HG03280 (cell line): ENCODE measurements around the gene ALDH16A1.

Experiments
- ATAC-seq: cut with Tn5 transposase; IDR thresholded peaks from one replicate; pipeline ENCODE4 v1.9.1; 2021; ENCODE audit warnings: mild to moderate bottlenecking, moderate library complexity; ENCODE audit not compliant: unreplicated experiment

ALDH16A1 gene

GRCh38 chr19:49487277-49488045, 34.4 kb downstream of the ALDH16A1 start, which contains the start of gene RPL13A:
TSS of gene RPL13A (plus strand) at chr19:49487608. CDS start at chr19:49487630, 22 bp downstream.
- peak; percentile 89 for ATAC-seq

- ATAC-seq: no peak
These were observed 35.2 kb downstream of the ALDH16A1 start for GRCh38 chr19:49488046-49488862.

GRCh38 chr19:49488863-49489537, 36.0 kb downstream of the ALDH16A1 start:
- ATAC-seq: no peak

GRCh38 chr19:49489601-49490167, 36.7 kb downstream of the ALDH16A1 start:
- no peak for ATAC-seq

- ATAC-seq: no peak
These were observed 37.4 kb downstream of the ALDH16A1 start for GRCh38 chr19:49490287-49491029.

GRCh38 chr19:49491030-49491803, 38.2 kb downstream of the ALDH16A1 start:
- ATAC-seq: no peak

GRCh38 chr19:49491804-49492572, 39.0 kb downstream of the ALDH16A1 start:
- ATAC-seq: no peak

GRCh38 chr19:49492573-49493405, 39.8 kb downstream of the ALDH16A1 start:
- no peak for ATAC-seq

- ATAC-seq: no peak
These were observed 43.6 kb downstream of the ALDH16A1 start for GRCh38 chr19:49496574-49497008.

- ATAC-seq: no peak
These were observed 44.2 kb downstream of the ALDH16A1 start for GRCh38 chr19:49497047-49497788.

- no peak for ATAC-seq
These were observed 44.7 kb downstream of the ALDH16A1 start for GRCh38 chr19:49497789-49498103.

GRCh38 chr19:49498475-49498874, 45.5 kb downstream of the ALDH16A1 start:
- ATAC-seq: no peak

- no peak for ATAC-seq
These were observed 46.1 kb downstream of the ALDH16A1 start for GRCh38 chr19:49499030-49499670.

GRCh38 chr19:49502866-49503581, 50.0 kb downstream of the ALDH16A1 start:
- ATAC-seq: no peak

- ATAC-seq: no peak
These were observed 50.5 kb downstream of the ALDH16A1 start for GRCh38 chr19:49503582-49503962.

- ATAC-seq: no peak
These were observed 53.6 kb downstream of the ALDH16A1 start for GRCh38 chr19:49506575-49507105.
